Measurements from ENCODE around the gene INSR. TPM values are rescaled to one million over a fixed set of nuclear protein-coding genes. Genes with fewer than 3 reads are reported as not detected.
"Not testable (repeated sequence)": the region's sequence is repeated elsewhere in the genome, so short reads cannot be mapped to it uniquely, and the experiment has no call there.

The INSR gene
- total RNA-seq, 4 donors from 2014 or later: 67.1 to 120 (median 80.2) TPM

DNA sequence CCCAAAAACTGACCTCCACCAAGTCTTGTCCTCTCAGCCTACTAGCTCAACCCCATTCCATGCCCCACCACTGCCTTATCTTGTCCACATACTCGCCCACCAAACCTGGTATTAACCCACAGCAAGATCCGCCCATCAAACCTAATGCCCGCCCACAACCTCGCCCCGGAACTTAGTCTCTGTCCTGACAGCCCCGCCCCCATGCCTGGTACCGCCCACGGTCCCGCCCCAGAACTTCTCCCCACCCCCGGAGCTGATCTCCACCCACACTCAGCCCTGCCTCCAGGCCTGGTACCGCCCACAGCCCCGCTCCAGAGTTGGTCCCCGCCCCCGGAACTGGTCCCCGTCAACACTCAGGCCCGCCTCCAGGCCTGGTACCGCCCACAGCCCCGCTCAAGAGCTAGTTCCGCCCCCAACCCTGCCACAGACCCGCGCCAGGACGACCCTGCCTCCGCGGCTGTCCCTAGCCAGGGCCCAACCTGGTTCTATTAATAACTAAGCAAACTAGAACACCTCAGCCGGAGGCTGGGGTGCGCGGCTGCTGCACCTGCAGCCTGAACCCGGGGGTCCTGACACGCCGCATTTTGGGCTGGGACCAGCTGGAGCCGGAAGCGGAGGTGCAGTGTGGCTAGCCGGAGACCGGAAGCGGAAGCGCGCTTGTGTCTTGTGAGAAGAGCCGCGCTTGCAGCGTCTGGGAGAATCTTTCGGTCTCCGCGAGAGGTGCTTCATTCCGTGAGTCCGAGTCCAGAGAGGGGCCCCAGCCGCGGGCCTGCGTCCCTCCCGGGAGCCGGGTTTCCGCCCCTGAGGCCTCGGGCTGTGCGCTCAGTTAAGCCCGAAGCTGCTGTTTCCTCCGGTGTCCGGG lies 224.9 kb downstream of the INSR start, which contains the start of gene ZNF557:
Gene ZNF557, plus strand, starts transcription at position 662 of the 862 bp plus-strand sequence. CDS start 5,372 bp downstream, outside the sequence.
- TF ChIP-seq, protein P1, sequence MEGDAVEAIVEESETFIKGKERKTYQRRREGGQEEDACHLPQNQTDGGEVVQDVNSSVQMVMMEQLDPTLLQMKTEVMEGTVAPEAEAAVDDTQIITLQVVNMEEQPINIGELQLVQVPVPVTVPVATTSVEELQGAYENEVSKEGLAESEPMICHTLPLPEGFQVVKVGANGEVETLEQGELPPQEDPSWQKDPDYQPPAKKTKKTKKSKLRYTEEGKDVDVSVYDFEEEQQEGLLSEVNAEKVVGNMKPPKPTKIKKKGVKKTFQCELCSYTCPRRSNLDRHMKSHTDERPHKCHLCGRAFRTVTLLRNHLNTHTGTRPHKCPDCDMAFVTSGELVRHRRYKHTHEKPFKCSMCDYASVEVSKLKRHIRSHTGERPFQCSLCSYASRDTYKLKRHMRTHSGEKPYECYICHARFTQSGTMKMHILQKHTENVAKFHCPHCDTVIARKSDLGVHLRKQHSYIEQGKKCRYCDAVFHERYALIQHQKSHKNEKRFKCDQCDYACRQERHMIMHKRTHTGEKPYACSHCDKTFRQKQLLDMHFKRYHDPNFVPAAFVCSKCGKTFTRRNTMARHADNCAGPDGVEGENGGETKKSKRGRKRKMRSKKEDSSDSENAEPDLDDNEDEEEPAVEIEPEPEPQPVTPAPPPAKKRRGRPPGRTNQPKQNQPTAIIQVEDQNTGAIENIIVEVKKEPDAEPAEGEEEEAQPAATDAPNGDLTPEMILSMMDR (IDR thresholded peaks at IDR 0.05): no peak
- DNase-seq (ENCODE audit: low spot score): peak; percentile 95
- ATAC-seq (ENCODE audit: low FRiP score): peak; percentile 100

DNA sequence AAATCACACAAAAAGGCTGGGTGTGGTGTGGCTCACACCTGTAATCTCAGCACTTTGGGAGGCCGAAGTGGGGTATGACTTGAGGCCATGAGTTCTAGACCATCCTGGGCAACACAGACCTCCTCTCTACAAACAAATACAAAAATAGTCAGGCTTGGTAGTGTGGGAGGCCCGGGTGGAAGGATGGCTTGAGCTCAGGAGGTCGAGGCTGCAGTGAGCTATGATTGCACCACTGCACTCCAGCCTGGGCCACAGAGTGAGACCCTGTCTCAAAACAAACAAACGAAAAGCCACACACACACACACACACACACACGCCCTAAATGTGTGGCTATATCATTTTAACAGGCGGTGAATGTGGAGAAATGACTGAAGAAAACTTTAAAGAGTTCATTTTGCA lies 225.6 kb downstream of the INSR start:
- ATAC-seq (ENCODE audit: low FRiP score) (no peak), DNase-seq (ENCODE audit: low spot score) (no peak)
- TF ChIP-seq, protein P1 (IDR thresholded peaks at IDR 0.05): no peak

GRCh38 chr19:7067716-7068115 lies 226.5 kb downstream of the INSR start:
- DNase-seq (ENCODE audit: low spot score): no peak
- TF ChIP-seq, protein P1 (IDR thresholded peaks at IDR 0.05): no peak
- ATAC-seq (ENCODE audit: low FRiP score): no peak

DNA sequence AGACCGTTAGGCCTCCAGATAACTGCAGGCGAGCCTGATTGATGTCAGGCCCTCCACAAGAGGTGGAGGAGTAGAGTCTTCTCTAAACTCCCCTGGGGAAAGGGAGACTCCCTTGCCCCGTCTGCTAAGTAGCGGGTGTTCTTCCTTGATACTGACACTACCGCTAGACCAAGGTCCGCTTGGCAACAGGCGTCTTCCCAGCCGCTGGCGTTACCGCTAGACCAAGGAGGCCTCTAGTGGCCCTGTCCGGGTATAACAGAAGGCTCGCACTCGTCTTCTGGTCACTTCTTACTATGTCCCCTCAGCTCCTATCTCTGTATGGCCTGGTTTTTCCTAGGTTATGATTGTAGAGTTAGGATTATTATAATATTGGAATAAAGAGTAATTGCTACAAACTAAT lies 227.1 kb downstream of the INSR start:
- not testable (repeated sequence) for DNase-seq (ENCODE audit: low spot score); ATAC-seq (ENCODE audit: low FRiP score)

DNA sequence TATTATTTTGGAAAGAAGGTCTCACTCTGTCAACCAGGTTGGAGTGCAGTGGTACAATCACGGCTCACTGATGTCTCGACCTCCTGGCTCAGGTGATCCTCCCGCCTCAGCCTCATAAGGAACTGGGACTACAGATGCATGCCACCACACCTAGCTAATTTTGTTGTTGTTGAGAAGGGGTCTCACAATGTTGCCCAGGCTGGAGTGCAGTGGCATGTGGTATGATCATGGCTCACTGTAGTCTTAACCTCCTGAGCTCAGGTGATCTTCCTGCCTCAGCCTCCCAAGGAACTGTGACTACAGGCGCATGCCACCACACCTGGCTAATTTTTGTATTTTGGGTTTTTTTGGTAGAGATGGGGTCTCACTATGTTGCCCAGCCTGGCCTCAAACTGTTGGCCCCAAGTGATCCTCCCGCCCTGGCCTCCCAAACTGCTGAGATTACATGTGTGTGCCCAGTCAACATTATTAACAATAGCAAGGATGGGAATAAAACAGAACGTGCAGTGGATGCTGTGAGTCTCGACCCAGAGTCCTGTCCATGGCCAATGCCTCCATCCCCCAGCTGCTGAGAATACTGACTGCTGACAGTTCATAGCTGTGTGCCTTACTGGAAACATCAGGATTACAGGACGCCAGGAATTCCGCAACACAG lies 230.3 kb downstream of the INSR start:
- DNase-seq (ENCODE audit: low spot score): no peak
- no peak for ATAC-seq (ENCODE audit: low FRiP score)
- TF ChIP-seq, protein P1 (IDR thresholded peaks at IDR 0.05): no peak

- TF ChIP-seq, protein P1 (IDR thresholded peaks at IDR 0.05): no peak
- ATAC-seq (ENCODE audit: low FRiP score): no peak
- no peak for DNase-seq (ENCODE audit: low spot score)
These were observed 230.9 kb downstream of the INSR start for GRCh38 chr19:7063339-7063738.

Other genes starting within 250 kb of the INSR start
- gene MBD3L2, start 245.1 kb downstream of the INSR start, total RNA-seq: not detected
- gene MBD3L3, start 235.7 kb downstream of the INSR start, total RNA-seq: not detected
- gene ZNF557, start 224.7 kb downstream of the INSR start, total RNA-seq: 10 to 100 TPM in 1 of 4 donors, 1 to 10 TPM in 3; 5.7 to 12.6 (median 8.4) TPM
- 10 to 100 TPM; 13.6 to 24.1 (median 19.4) TPM for gene ARHGEF18, start 54.5 kb upstream of the INSR start, total RNA-seq
- gene PEX11G, start 194.6 kb upstream of the INSR start, total RNA-seq: 1 to 10 TPM; 4.4 to 9.9 (median 4.7) TPM
- gene ZNF358, start 221.7 kb upstream of the INSR start, total RNA-seq: 10 to 100 TPM; 31.9 to 49.8 (median 36.6) TPM
- gene MCOLN1, start 228.2 kb upstream of the INSR start, total RNA-seq: 10 to 100 TPM; 24.5 to 41.1 (median 31.9) TPM
- 10 to 100 TPM; 50.3 to 92.4 (median 64.6) TPM for gene PNPLA6, start 241.3 kb upstream of the INSR start, total RNA-seq